Pancreas (tissue), 10 donors: ENCODE results near the gene BNIP3. TPM values are rescaled to one million over a fixed set of nuclear protein-coding genes. Genes with fewer than 3 reads are reported as not detected.

Experiments
- ATAC-seq, 4 donors: fragments of 200-7000 bp; cut with Tn5 transposase; one replicate each; pipeline versions ENCODE4 v1.8.0 to v1.9.1; 2020; ENCODE audit warnings: mild to moderate bottlenecking in 4 of 4, moderate library complexity in 4 of 4
- DNase-seq, 6 donors: peaks; one replicate each; pipeline ENCODE4 v3.0.0-alpha.2; 2020
- FAIRE-seq: peaks from 2 replicates; lab custom pipeline; 2012; peaks lifted over from hg19 to GRCh38; lab: Jason Lieb, UNC
- H3K27ac ChIP-seq, 4 donors: fragments of 200-600 bp; sonication (generic); 1 replicate in 3 of 4; 2 replicates in 1 of 4; pipeline versions ENCODE4 v1.5.0 to v1.8.0; 2020
- H3K27me3 ChIP-seq, 4 donors: fragments of 200-600 bp; one replicate each; pipeline ENCODE4 v1.8.0; 2021
- H3K36me3 ChIP-seq, 3 donors: fragments of 200-600 bp; sonication (generic) in 1 of 3; one replicate each; pipeline versions ENCODE4 v1.5.0 to v1.8.0; 2020 to 2021
- H3K4me1 ChIP-seq, 3 donors: fragments of 200-600 bp; one replicate each; pipeline ENCODE4 v1.8.0; 2021
- H3K4me3 ChIP-seq, 4 donors: fragments of 200-600 bp; sonication (generic) in 2 of 4; one replicate each; pipeline versions ENCODE4 v1.5.0 to v1.8.0; 2020 to 2021
- H3K9me3 ChIP-seq, 4 donors: fragments of 200-600 bp; one replicate each; pipeline ENCODE4 v1.8.0; 2021
- WGBS, 2 donors: extraction: QIAGEN DNeasy Blood & Tissue Kit; methylation state at CpG; one replicate each; pipeline ENCODE4 v1.1.7; 2013; 5-methylcytosine and 5-hydroxymethylcytosine counted together
- intact Hi-C, 3 donors: fragments of 100-400 bp; cut with DNase I; formaldehyde crosslinking; loops; one replicate each; pipeline versions ENCODE4 v1.11.1 to v1.14.2; 2022
- polyA plus RNA-seq, 2 donors: library from polyadenylated mRNA; stranded (reverse); fragments of 200-250 nt; gene quantifications; one replicate each; pipeline ENCODE4 v1.2.3, GENCODE V29; 2013
- total RNA-seq, 6 donors: library from RNA; stranded (reverse); fragmentation: NEBNext Ultra II Directional in 4 of 6; extraction: Animal tissue kit (Norgen Biotek cat#: 25700) in 4 of 6; gene quantifications; one replicate each; pipeline versions ENCODE4 v1.2.1 to v1.2.4, GENCODE V29; 2021 to 2023
- TF ChIP-seq, protein P1 (sequence below), 4 donors: fragments of 200-600 bp; sonication (generic) in 3 of 4; IDR thresholded peaks; one replicate each; pipeline versions ENCODE4 v1.5.0 to v1.8.0; 2021; ENCODE audit warnings: antibody characterized with exemption in 4 of 4
- donor health status: healthy with polysubstance abuse.
- donor health status: DM: no; HTN: no; CAD: no; lungs with moderate emphysema.
- donor health status: DM: no; HTN: no; CAD: no.
- donor health status: control.
- donor health status: control.
- donor health status: Bipolar disorder and iron deficiency.
- donor health status: DM: yes; HTN: yes; CAD: no.
- donor health status: DM: no; HTN: no; CAD: no.
- donor health status: DM: no; HTN: no; CAD: no.
- donor health status: DM: yes; HTN: yes; CAD: no.

Gene BNIP3
- total and polyA plus RNA-seq, 8 donors = 65.7 to 471 (median 142) TPM

DNA sequence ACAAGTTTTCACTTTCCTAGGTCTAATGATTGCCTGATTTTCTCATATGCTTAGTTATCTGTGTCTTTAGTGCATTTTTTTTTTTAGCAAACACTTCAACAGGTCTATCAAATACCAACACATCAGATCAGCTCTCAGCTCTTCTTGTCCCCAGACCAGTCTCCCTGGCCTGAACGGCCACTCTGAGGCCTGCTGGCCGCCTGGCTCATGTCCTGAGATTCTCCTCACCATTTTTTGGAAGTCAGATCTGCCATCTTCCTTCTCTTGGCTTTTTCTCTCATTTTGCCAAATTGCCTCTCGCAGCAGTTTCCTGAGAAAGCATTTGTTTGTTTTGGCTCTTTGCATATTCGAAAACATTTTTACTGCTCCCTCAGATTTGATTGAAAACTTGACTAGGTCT is 51.6 kb downstream of the BNIP3 start:
- Histone ChIP-seq H3K9me3 (no peaks in the 10 kb centered on the region), H3K4me1 (peaks cover 4 to 22% (median 12%) of the 10 kb centered on the region in 3 donors), H3K27me3 (no peaks in the 10 kb centered on the region), H3K4me3 (no peak overlapping the region), H3K27ac (no peak overlapping the region), H3K36me3 (peaks cover 0 to 10% (median 0%) of the 10 kb centered on the region in 3 donors)
- DNase-seq (peak in 2 of 6 donors; percentile 24 to 31), FAIRE-seq (no peak), ATAC-seq (no peak)
- intact Hi-C loops = no loop called here
- whole genome bisulfite sequencing, 2 donors = 45 to 47% methylated on average over 4 of the region's 4 CpGs
- TF ChIP-seq, protein P1, sequence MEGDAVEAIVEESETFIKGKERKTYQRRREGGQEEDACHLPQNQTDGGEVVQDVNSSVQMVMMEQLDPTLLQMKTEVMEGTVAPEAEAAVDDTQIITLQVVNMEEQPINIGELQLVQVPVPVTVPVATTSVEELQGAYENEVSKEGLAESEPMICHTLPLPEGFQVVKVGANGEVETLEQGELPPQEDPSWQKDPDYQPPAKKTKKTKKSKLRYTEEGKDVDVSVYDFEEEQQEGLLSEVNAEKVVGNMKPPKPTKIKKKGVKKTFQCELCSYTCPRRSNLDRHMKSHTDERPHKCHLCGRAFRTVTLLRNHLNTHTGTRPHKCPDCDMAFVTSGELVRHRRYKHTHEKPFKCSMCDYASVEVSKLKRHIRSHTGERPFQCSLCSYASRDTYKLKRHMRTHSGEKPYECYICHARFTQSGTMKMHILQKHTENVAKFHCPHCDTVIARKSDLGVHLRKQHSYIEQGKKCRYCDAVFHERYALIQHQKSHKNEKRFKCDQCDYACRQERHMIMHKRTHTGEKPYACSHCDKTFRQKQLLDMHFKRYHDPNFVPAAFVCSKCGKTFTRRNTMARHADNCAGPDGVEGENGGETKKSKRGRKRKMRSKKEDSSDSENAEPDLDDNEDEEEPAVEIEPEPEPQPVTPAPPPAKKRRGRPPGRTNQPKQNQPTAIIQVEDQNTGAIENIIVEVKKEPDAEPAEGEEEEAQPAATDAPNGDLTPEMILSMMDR (IDR thresholded peaks at IDR 0.05) = no peak

DNA sequence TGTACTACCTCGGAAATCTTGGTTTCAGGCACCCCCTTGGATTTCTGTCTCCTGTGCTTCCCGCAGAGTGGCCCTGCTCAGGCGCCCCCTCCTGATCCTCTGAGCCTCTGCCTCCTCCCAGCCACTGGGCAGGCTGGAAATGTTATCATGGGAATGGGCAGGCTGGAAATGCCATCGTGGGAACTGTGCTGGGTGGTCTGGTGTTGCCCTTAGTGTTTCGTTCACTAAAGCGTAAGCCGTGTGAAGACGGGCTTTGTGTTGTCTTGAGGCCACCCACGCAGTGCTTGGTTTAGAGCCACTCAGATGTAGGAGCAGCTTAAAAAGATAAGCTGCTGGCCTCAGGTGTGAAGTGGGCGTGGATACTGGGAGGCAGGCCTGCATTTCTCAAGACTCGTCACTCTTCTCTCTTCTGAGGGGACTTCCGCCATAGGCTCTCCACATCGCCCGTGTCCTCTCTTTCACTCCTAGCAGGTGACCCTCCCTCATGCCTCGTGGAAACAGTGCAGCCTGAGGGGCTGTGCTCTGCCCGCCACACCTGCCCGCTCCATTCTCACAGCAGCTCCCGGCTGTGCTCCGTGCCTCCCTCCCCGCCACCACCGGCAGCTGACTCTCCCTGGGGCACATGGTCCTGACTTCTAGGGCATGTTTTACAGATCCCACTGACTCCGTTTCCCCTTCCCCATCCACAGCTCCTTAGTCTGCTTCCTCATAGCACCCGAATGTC is 52.4 kb downstream of the BNIP3 start:
- H3K4me1 ChIP-seq = peaks cover 4 to 21% (median 12%) of the 10 kb centered on the region in 3 donors
- H3K36me3 ChIP-seq = peaks cover 0 to 1% (median 0%) of the 10 kb centered on the region in 3 donors
- FAIRE-seq (no peak), ATAC-seq (peak; percentile 19 to 77 (median 36)), DNase-seq (peak in 2 of 6 donors; percentile 35)
- no peak overlapping the region for H3K4me3 ChIP-seq
- TF ChIP-seq, protein P1 (IDR thresholded peaks at IDR 0.05) = no peak
- intact Hi-C loops = no loop called here
- no peak overlapping the region for H3K27ac ChIP-seq
- H3K27me3 ChIP-seq = no peaks in the 10 kb centered on the region
- H3K9me3 ChIP-seq = peaks cover 0 to 2% (median 0%) of the 10 kb centered on the region in 4 donors
- 68 to 73% methylated on average over 23 of the region's 23 CpGs for whole genome bisulfite sequencing, 2 donors

DNA sequence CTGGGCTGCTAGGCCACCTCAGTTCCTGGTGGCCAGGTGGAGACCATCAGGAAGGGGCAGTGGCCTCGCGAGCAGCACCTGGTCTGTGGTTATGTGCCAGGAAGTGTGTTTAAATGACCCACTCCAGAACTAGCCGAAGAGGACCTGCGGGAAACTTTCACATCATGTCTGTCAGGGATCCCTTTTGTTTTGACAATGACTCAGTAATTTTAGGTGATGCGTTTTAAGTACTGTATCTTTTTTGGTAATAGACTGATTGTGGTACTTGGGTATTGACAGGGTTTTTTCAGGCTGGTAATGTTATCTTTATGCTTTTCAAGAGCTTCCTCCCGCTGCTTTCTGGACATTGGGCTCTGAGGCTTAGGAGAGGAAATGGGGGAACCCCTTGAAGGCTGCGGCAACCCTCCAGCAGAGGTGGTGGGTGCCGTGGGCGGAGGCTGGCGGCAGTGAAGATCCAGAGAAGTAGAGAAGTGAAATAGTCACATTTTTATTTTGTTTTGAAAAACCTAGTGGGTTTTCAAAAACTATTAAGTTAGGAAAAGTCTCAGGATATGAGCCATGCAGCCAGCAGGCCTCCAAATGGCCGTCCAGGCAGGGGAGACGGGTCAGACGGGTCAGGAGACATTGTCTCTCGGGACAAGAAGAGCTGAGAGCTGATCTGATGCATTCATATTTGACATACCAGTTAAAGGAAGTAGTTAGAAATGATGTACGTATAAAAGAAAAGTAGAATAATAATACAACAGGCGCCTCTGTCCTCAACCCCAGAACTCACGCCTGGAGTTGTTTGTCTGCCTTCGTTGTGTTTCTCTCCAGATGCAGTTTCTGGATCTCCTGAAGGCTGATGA is 53.3 kb downstream of the BNIP3 start:
- 76 to 83% methylated on average over 18 of the region's 18 CpGs for WGBS, 2 donors
- H3K4me1 ChIP-seq = peaks cover 4 to 24% (median 12%) of the 10 kb centered on the region in 3 donors
- TF ChIP-seq, protein P1 (IDR thresholded peaks at IDR 0.05) = no peak
- H3K36me3 ChIP-seq = no peaks in the 10 kb centered on the region
- no peak overlapping the region for H3K27ac ChIP-seq
- intact Hi-C loops = no loop called here
- H3K9me3 ChIP-seq = peaks cover 0 to 4% (median 0%) of the 10 kb centered on the region in 4 donors
- H3K27me3 ChIP-seq = no peaks in the 10 kb centered on the region
- no peak for FAIRE-seq
- DNase-seq = peak in 1 of 6 donors; percentile 39
- H3K4me3 ChIP-seq = no peak overlapping the region
- peak in 2 of 4 donors; percentile 16 to 21 for ATAC-seq

DNA sequence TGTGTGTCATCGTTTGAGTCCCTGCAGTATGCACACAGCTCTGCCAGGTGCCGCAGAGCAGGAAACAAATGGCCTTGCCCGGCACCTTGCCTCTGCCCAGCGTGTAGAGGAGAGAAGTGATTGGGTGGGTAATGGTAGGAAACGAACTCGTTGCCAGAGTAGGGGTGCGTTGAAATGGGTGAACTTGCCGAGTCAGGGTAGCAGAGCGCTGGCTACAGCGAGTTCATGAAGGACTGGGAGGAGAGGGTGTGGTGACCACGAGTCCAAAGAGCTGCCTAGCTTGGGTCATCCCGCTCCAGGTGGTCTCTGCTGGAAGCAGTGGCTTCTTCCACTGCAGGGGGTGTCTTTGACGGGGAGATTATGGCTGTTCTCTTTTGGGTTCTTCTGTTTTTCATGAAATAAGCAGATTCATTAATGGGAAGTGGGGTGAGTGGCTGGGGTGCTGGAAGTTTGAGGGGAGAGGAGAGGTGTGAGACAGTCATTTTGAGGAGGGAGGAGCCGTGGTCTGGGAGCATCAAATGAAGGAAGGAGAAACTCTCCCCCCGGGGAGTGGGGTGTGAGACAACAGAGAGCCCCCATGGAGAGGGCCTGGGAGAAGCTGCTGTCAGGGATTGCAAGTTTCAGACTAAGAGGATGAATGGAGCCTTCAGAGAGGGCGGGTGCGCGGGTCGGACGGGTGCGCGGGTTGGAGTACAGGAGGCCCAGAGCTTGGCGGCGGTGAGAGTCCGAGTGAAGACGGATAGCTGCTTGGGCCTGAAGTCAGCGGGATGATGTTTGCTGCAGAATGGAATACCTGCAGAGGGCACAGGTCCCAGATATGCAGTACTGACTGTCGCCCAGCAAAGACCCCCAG is 54.8 kb downstream of the BNIP3 start:
- H3K4me1 ChIP-seq = peaks cover 4 to 19% (median 6%) of the 10 kb centered on the region in 3 donors
- peaks cover 0 to 4% (median 0%) of the 10 kb centered on the region in 4 donors for H3K9me3 ChIP-seq
- H3K4me3 ChIP-seq = no peak overlapping the region
- H3K27ac ChIP-seq = no peak overlapping the region
- TF ChIP-seq, protein P1 (IDR thresholded peaks at IDR 0.05) = no peak
- DNase-seq = no peak
- intact Hi-C loops = no loop called here
- no peak for FAIRE-seq
- 96 to 97% methylated on average over 28 of the region's 28 CpGs for WGBS, 2 donors
- H3K36me3 ChIP-seq = no peaks in the 10 kb centered on the region
- no peaks in the 10 kb centered on the region for H3K27me3 ChIP-seq
- no peak for ATAC-seq
